ENCODE measurements around the gene KLHL26. TPM values are rescaled to one million over a fixed set of nuclear protein-coding genes. Genes with fewer than 3 reads are reported as not detected.

KLHL26 gene
- total and polyA plus RNA-seq, 2 of the 13 experiments (the other 11 are each of a cell fraction or from before 2014, with no cell fraction given) = 1.5 to 1.7 TPM

DNA sequence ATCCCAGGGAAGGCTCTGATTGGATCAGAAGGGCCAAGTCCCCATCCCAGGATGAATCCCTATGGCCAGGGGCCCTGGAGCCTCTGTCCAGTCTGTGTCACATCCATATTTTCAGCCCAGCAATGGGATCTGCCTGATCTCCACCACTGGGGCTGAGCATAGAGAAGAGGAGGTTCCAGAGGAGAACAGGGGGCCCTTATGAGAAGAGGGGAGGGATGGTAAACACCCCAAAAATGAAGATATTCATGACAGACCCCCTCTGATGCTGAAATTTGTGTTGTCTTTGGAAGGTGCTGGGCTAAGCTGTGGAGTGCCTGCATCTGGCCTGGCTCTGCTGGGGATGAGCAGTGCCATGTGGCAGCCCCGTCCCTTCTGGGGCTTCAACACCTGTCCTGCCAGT lies 14.5 kb downstream of the KLHL26 start:
- ATAC-seq = no peak
- in situ Hi-C loops (cut with HindIII; ENCODE audit: extremely low pct_ligation_motif_present, low pct_unique_long_range_greater_than_20kb) (no loop called here), intact Hi-C loops (cut with micrococcal nuclease; ENCODE audit: unreplicated experiment) (no loop called here)
- TF ChIP-seq, protein P1, sequence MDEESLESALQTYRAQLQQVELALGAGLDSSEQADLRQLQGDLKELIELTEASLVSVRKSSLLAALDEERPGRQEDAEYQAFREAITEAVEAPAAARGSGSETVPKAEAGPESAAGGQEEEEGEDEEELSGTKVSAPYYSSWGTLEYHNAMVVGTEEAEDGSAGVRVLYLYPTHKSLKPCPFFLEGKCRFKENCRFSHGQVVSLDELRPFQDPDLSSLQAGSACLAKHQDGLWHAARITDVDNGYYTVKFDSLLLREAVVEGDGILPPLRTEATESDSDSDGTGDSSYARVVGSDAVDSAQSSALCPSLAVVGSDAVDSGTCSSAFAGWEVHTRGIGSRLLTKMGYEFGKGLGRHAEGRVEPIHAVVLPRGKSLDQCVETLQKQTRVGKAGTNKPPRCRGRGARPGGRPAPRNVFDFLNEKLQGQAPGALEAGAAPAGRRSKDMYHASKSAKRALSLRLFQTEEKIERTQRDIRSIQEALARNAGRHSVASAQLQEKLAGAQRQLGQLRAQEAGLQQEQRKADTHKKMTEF (CRISPR knock-in tag; IDR thresholded peaks at IDR 0.05) = no peak
- no peak for TF ChIP-seq ADNP (CRISPR knock-in tag; IDR thresholded peaks at IDR 0.05)
- TF ChIP-seq KLF12 (CRISPR knock-in tag; IDR thresholded peaks at IDR 0.05; ENCODE audit: borderline replicate concordance) = no peak
- TF ChIP-seq PPARG (CRISPR knock-in tag; conservative IDR thresholded peaks at IDR 0.05) = no peak
- no peak for TF ChIP-seq TSC22D2 (CRISPR knock-in tag; IDR thresholded peaks at IDR 0.05; ENCODE audit: borderline replicate concordance)
- TF ChIP-seq CC2D1A (CRISPR knock-in tag; IDR thresholded peaks at IDR 0.05) = no peak
- H3K9ac ChIP-seq (ENCODE audit: insufficient read depth, low read depth, low read length) = no peak overlapping the region
- H2AFZ ChIP-seq (ENCODE audit: low read length) = no peak overlapping the region
- WGBS (ENCODE audit: low lambda C conversion rate) = no CpG with 5 or more reads among the region's 1 CpG
- H3K36me3 ChIP-seq (replicated peaks in 1 of 2; ENCODE audit: control insufficient read depth in 1 of 2, insufficient read depth in 2 of 2, low read length in 2 of 2) = no peaks in the 10 kb centered on the region; a peak in 1 of 5 replicates
- ChIA-PET CTCF (ENCODE audit: low intra/inter-chr PET ratio, low total read pairs) (no interaction called here), POLR2A (no interaction called here)
- H3K9me3 ChIP-seq (ENCODE audit: low read length) = no peaks in the 10 kb centered on the region
- no peaks in the 10 kb centered on the region for H3K4me1 ChIP-seq (ENCODE audit: insufficient read depth, low read length)
- no peak for DNase-seq (ENCODE audit: low spot score)
- no peak overlapping the region for H3K4me2 ChIP-seq (ENCODE audit: low read depth, low read length)
- no peaks in the 10 kb centered on the region for H3K27me3 ChIP-seq (ENCODE audit: control insufficient read depth in 1 of 2, insufficient read depth in 2 of 2, low read length in 2 of 2)
- no peaks in the 10 kb centered on the region for H3K79me2 ChIP-seq (ENCODE audit: insufficient read depth, low read length)
- no peak overlapping the region for H3K4me3 ChIP-seq (replicated peaks in 1 of 3; ENCODE audit: insufficient read depth in 1 of 3, low read depth in 2 of 3, low read length in 3 of 3)
- BruUV-seq (replicated peaks) = no TSS peak
- no peak for FAIRE-seq
- H4K20me1 ChIP-seq (ENCODE audit: insufficient read depth, low read length) = 0 out of 2 replicates have a peak, but pooled peaks cover under 1% of the 10 kb centered on the region
- no peak overlapping the region for H3K27ac ChIP-seq (ENCODE audit: extremely low read length, insufficient read depth, low read length)

DNA sequence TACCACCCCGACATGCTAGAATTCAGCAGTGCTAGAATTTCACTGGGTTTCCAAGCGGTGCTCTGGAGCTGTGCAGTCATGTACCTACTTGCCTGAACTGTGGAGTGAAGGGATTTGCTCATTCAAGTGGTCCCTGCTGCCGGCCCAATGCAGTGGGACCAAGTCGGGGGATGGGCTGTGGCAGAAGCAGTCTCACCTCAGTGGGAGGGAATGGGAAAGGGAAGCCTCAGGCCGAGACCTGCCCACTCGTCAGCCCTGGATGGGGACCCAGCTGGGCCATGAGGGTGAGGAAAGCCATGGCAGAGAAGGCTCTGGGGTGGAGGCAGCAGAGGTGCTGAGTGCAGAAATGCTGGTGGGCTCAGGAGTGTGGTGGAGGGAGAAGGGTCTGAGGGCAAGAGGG lies 14.9 kb downstream of the KLHL26 start:
- POLR2A ChIA-PET = no interaction called here
- Histone ChIP-seq H2AFZ (ENCODE audit: low read length) (no peak overlapping the region), H3K9me3 (ENCODE audit: low read length) (no peaks in the 10 kb centered on the region)

More for the DNA sequence above, 14.9 kb downstream of the KLHL26 start:
- in situ Hi-C loops (cut with HindIII; ENCODE audit: extremely low pct_ligation_motif_present, low pct_unique_long_range_greater_than_20kb) (no loop called here), intact Hi-C loops (cut with micrococcal nuclease; ENCODE audit: unreplicated experiment) (no loop called here)
- H3K79me2 ChIP-seq (ENCODE audit: insufficient read depth, low read length) = no peaks in the 10 kb centered on the region
- BruUV-seq (replicated peaks) = no TSS peak
- H3K9ac ChIP-seq (ENCODE audit: insufficient read depth, low read depth, low read length) = no peak overlapping the region
- no peak for ATAC-seq
- CTCF ChIA-PET (ENCODE audit: low intra/inter-chr PET ratio, low total read pairs) = no interaction called here
- WGBS (ENCODE audit: low lambda C conversion rate) = 87% methylated on average over 5 of the region's 6 CpGs
- no peaks in the 10 kb centered on the region; a peak in 1 of 5 replicates for H3K36me3 ChIP-seq (replicated peaks in 1 of 2; ENCODE audit: control insufficient read depth in 1 of 2, insufficient read depth in 2 of 2, low read length in 2 of 2)
- TF ChIP-seq TMF1 (CRISPR knock-in tag; IDR thresholded peaks at IDR 0.05; ENCODE audit: low read depth) = no peak
- TF ChIP-seq, protein P2, sequence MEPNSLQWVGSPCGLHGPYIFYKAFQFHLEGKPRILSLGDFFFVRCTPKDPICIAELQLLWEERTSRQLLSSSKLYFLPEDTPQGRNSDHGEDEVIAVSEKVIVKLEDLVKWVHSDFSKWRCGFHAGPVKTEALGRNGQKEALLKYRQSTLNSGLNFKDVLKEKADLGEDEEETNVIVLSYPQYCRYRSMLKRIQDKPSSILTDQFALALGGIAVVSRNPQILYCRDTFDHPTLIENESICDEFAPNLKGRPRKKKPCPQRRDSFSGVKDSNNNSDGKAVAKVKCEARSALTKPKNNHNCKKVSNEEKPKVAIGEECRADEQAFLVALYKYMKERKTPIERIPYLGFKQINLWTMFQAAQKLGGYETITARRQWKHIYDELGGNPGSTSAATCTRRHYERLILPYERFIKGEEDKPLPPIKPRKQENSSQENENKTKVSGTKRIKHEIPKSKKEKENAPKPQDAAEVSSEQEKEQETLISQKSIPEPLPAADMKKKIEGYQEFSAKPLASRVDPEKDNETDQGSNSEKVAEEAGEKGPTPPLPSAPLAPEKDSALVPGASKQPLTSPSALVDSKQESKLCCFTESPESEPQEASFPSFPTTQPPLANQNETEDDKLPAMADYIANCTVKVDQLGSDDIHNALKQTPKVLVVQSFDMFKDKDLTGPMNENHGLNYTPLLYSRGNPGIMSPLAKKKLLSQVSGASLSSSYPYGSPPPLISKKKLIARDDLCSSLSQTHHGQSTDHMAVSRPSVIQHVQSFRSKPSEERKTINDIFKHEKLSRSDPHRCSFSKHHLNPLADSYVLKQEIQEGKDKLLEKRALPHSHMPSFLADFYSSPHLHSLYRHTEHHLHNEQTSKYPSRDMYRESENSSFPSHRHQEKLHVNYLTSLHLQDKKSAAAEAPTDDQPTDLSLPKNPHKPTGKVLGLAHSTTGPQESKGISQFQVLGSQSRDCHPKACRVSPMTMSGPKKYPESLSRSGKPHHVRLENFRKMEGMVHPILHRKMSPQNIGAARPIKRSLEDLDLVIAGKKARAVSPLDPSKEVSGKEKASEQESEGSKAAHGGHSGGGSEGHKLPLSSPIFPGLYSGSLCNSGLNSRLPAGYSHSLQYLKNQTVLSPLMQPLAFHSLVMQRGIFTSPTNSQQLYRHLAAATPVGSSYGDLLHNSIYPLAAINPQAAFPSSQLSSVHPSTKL (CRISPR knock-in tag; IDR thresholded peaks at IDR 0.05) = no peak
- TF ChIP-seq HDAC6 (IDR thresholded peaks at IDR 0.05; ENCODE audit: low read depth, low read length) = no peak
- DNase-seq (ENCODE audit: low spot score) = no peak
- no peaks in the 10 kb centered on the region for H3K27me3 ChIP-seq (ENCODE audit: control insufficient read depth in 1 of 2, insufficient read depth in 2 of 2, low read length in 2 of 2)
- H3K4me1 ChIP-seq (ENCODE audit: insufficient read depth, low read length) = no peaks in the 10 kb centered on the region
- 0 out of 2 replicates have a peak, but pooled peaks cover 2% of the 10 kb centered on the region for H4K20me1 ChIP-seq (ENCODE audit: insufficient read depth, low read length)
- no peak for FAIRE-seq
- H3K4me3 ChIP-seq (replicated peaks in 1 of 3; ENCODE audit: insufficient read depth in 1 of 3, low read depth in 2 of 3, low read length in 3 of 3) = no peak overlapping the region
- H3K4me2 ChIP-seq (ENCODE audit: low read depth, low read length) = no peak overlapping the region
- no peak overlapping the region for H3K27ac ChIP-seq (ENCODE audit: extremely low read length, insufficient read depth, low read length)
